LHCN-M2 (cell line): ENCODE measurements around the gene DGKG. TPM values are rescaled to one million over a fixed set of nuclear protein-coding genes. Genes with fewer than 3 reads are reported as not detected.

ENCODE experiments used
- DNase-seq: peaks from one replicate; pipeline ENCODE4 v3.0.0-alpha.2; 2012; ENCODE audit warnings: low read depth
- total RNA-seq: library from RNA; depleted of rRNA; stranded (reverse); fragments of >200 nt; gene quantifications from 2 replicates; pipeline ENCODE4 v1.2.3, GENCODE V29; 2014

Gene DGKG
- total RNA-seq, 1 experiment from 2014 or later, result 4.1 TPM

GRCh38 chr3:186320862-186321568 lies 41.0 kb downstream of the DGKG start:
- DNase-seq, result peak; percentile 17

DNA sequence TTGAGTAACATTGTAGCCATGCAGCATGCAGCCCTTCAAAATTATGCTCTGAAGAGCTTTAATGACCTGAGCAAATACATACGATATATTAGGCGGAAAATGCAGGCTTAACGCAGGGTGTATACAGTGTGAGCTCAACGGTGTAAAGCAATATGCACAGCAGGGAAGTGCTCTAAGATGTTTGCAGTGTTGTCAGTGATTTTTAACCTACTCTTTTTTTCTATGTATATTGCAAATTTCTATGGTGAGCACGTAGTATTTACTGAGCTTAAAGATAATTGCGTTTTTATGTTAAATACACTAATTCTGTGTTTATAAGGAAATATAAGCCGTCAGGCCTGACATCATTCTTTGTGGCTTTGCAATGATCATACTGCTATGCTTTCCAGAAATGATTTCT lies 42.1 kb downstream of the DGKG start:
- DNase-seq, result no peak

- DNase-seq, result peak; percentile 19
These were observed 43.9 kb downstream of the DGKG start for GRCh38 chr3:186318135-186318534.

GRCh38 chr3:186317478-186317877 lies 44.6 kb downstream of the DGKG start:
- no peak for DNase-seq

DNA sequence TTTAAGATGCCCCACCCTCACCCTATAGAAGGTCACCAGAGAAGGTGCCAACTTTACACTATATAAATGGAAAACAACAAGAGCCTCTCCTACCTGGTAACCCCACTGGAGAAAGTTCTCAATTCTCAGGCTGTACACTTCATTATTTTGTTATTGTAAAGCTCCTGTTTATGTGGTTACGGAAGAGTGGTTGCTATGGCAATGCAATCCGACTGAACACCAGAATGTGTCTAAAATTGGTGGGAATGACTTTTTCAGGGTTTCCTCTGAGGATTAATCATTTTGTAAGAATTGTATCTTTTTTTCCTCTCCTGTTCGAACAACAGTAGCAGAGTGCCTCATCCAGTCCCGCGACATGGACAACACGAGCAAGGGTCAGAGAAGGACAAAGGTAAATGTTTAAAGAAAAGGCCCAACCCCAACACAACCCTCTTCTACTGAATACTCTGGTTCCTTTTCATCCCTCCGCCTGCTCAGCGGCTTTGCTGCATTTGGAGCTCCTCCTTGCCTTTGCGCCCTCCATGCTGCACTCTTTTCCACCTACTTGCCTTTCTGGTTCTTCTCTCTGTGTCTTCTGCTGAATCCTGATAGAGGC lies 45.3 kb downstream of the DGKG start:
- DNase-seq, result peak; percentile 5

DNA sequence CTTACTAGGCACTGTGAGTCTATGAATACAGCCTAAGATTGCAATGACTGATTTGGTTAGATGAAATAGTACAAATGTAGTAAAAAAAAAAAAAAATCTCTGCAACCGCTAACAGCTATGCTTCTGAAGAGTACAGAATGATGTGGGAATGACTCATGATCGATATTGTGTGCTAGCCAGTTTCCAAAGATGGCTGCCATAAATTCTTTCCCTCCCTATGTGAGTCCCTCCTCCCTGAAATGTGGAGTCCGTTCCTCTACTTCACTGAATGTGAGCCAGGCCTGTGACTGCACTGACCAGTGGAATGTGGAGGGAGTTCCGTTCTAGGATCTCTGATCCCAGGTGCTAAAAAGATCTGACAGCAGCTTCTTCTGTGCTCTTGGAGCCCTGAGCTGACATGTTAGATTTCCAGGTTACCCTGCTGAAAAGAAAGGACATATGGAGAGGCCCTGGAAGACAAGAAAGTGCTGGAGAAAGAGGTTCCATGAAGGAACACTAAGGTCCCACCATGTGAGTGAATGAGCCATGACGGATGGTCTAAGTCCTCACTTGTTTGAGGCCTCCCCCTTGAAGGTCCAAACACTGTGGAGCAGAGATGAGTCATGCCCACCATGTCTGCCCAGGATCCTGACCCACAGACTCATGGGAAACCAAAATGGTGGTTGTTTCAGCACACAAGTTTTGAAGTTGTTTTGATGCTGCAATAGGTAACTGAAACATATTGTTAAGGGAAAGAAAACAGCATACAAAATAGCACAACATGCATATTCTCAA lies 46.3 kb downstream of the DGKG start:
- DNase-seq, result peak; percentile 47

GRCh38 chr3:186314896-186315295 lies 47.1 kb downstream of the DGKG start:
- DNase-seq, result no peak

- no peak for DNase-seq
These were observed 50.6 kb downstream of the DGKG start for GRCh38 chr3:186311441-186311840.

GRCh38 chr3:186308549-186308948 lies 53.5 kb downstream of the DGKG start:
- DNase-seq, result no peak

GRCh38 chr3:186307594-186308221 lies 54.3 kb downstream of the DGKG start:
- DNase-seq, result peak; percentile 53

GRCh38 chr3:186305286-186305685 lies 56.7 kb downstream of the DGKG start:
- no peak for DNase-seq

DNA sequence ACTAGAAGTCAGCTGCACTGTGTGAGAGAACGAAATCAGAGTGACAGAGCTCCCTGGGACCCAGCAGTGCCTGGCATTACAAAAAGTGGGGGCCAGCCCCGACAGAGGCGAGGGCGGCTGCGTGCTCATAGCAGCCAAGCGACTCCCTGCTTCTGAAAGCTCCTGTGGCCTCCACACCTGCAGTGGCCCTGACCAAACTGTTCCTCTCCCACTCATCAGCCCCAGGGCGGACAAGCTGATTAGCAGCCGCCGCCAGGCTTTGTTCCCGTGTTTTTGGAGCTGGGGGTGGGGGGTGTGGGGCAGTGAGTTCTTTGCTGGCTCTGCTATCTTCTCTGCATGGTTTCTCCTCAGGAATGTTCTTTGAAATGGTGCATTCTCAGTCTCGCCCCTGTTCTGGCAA lies 58.1 kb downstream of the DGKG start:
- no peak for DNase-seq

DNA sequence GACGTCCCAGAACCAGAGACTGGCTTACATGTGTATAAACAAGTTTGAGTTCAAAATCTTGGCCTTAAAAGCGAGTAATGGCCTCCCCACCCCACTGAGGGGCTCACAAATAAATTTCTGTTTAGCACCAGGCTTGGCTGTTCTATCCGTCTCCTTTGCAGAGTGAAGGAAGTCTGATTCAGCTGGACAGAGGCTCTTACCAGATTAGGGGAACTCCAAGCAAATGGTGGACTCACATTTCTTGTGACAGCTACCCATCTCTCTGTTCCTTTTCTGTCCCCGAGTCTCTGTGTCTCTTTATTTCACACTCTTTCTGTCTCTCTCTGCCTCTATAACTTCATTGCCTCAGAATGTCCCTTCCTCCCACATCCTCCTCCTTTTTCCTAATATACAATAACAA lies 62.7 kb downstream of the DGKG start:
- no peak for DNase-seq

- peak; percentile 50 for DNase-seq
These were observed 63.2 kb downstream of the DGKG start for GRCh38 chr3:186298876-186299275.

- DNase-seq, result no peak
These were observed 71.2 kb downstream of the DGKG start for GRCh38 chr3:186290796-186291195.

- peak; percentile 57 for DNase-seq
These were observed 74.3 kb downstream of the DGKG start for GRCh38 chr3:186287711-186288110.

- DNase-seq, result peak; percentile 34
These were observed 75.9 kb downstream of the DGKG start for GRCh38 chr3:186286114-186286513.

DNA sequence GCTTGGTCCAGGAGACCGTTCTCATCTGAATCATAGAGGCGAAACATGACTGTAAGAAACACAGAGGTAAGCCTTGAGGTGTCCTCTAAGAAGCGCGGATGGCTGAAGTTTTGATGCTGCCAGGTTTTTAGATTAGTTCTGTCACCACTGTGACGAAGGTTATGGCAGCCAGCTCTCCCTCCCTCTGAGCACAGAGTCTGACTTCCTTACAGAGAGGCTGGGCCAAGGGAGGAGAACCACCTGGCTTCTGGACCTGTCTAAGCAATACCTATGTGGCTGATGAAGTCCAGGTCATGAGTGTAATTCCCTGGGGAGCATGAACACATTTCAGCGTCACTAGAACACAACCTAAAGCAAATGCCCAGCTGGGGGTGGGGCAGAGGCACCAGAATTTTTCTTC lies 77.4 kb downstream of the DGKG start:
- no peak for DNase-seq

- no peak for DNase-seq
These were observed 77.7 kb downstream of the DGKG start for GRCh38 chr3:186284349-186284652.

GRCh38 chr3:186283651-186284348 lies 78.2 kb downstream of the DGKG start:
- peak; percentile 61 for DNase-seq

GRCh38 chr3:186283096-186283495 lies 78.9 kb downstream of the DGKG start:
- no peak for DNase-seq

GRCh38 chr3:186281176-186281575 lies 80.9 kb downstream of the DGKG start:
- DNase-seq, result peak; percentile 72
